Measurements from ENCODE around the gene KCNE1.
"Not testable (repeated sequence)": the region's sequence is repeated elsewhere in the genome, so short reads cannot be mapped to it uniquely, and the experiment has no call there.

The KCNE1 gene

GRCh38 chr21:34513129-34513675 lies 1.2 kb upstream of the KCNE1 start:
- no peak for DNase-seq (ENCODE audit: low read depth, low spot score)

GRCh38 chr21:34511181-34511580 lies 829 bp downstream of the KCNE1 start:
- no peak for DNase-seq (ENCODE audit: low read depth, low spot score)

- no peak for DNase-seq (ENCODE audit: low read depth, low spot score)
Observed at GRCh38 chr21:34510148-34511142, 1.6 kb downstream of the KCNE1 start.

GRCh38 chr21:34509151-34509550 lies 2.9 kb downstream of the KCNE1 start:
- DNase-seq (ENCODE audit: low read depth, low spot score) = no peak

- no peak for DNase-seq (ENCODE audit: low read depth, low spot score)
Observed at GRCh38 chr21:34504595-34504994, 7.4 kb downstream of the KCNE1 start.

- no peak for DNase-seq (ENCODE audit: low read depth, low spot score)
Observed at GRCh38 chr21:34502480-34503106, 9.4 kb downstream of the KCNE1 start.

- no peak for DNase-seq (ENCODE audit: low read depth, low spot score)
Observed at GRCh38 chr21:34501716-34502115, 10.3 kb downstream of the KCNE1 start.

GRCh38 chr21:34500191-34500590 lies 11.8 kb downstream of the KCNE1 start:
- no peak for DNase-seq (ENCODE audit: low read depth, low spot score)

GRCh38 chr21:34499116-34499515 lies 12.9 kb downstream of the KCNE1 start:
- no peak for DNase-seq (ENCODE audit: low read depth, low spot score)

GRCh38 chr21:34498623-34499022 lies 13.4 kb downstream of the KCNE1 start:
- no peak for DNase-seq (ENCODE audit: low read depth, low spot score)

GRCh38 chr21:34483854-34484253 lies 28.2 kb downstream of the KCNE1 start:
- DNase-seq (ENCODE audit: low read depth, low spot score) = not testable (repeated sequence)

GRCh38 chr21:34483435-34483834 lies 28.6 kb downstream of the KCNE1 start:
- DNase-seq (ENCODE audit: low read depth, low spot score) = not testable (repeated sequence)

- DNase-seq (ENCODE audit: low read depth, low spot score) = not testable (repeated sequence)
Observed at GRCh38 chr21:34467333-34467732, 44.7 kb downstream of the KCNE1 start.

- not testable (repeated sequence) for DNase-seq (ENCODE audit: low read depth, low spot score)
Observed at GRCh38 chr21:34459426-34459825, 52.6 kb downstream of the KCNE1 start.

GRCh38 chr21:34458266-34458665 lies 53.7 kb downstream of the KCNE1 start:
- not testable (repeated sequence) for DNase-seq (ENCODE audit: low read depth, low spot score)

GRCh38 chr21:34456180-34456579 lies 55.8 kb downstream of the KCNE1 start:
- DNase-seq (ENCODE audit: low read depth, low spot score) = not testable (repeated sequence)

GRCh38 chr21:34455628-34456027 lies 56.4 kb downstream of the KCNE1 start:
- not testable (repeated sequence) for DNase-seq (ENCODE audit: low read depth, low spot score)

- DNase-seq (ENCODE audit: low read depth, low spot score) = not testable (repeated sequence)
Observed at GRCh38 chr21:34447018-34447417, 65.0 kb downstream of the KCNE1 start.

GRCh38 chr21:34443486-34443885 lies 68.5 kb downstream of the KCNE1 start:
- not testable (repeated sequence) for DNase-seq (ENCODE audit: low read depth, low spot score)

GRCh38 chr21:34429710-34430109 lies 82.3 kb downstream of the KCNE1 start:
- not testable (repeated sequence) for DNase-seq (ENCODE audit: low read depth, low spot score)

GRCh38 chr21:34428441-34428840 lies 83.6 kb downstream of the KCNE1 start:
- not testable (repeated sequence) for DNase-seq (ENCODE audit: low read depth, low spot score)

GRCh38 chr21:34427339-34427738 lies 84.7 kb downstream of the KCNE1 start:
- not testable (repeated sequence) for DNase-seq (ENCODE audit: low read depth, low spot score)

Data from iPS DF 19.7 (cell line).